HG02981 (cell line): ENCODE data around the gene CNKSR1.

Source experiments
- ATAC-seq: cut with Tn5 transposase; IDR thresholded peaks from one replicate; pipeline ENCODE4 v1.9.1; 2021; ENCODE audit warnings: mild to moderate bottlenecking, moderate library complexity; ENCODE audit not compliant: unreplicated experiment

The CNKSR1 gene

DNA sequence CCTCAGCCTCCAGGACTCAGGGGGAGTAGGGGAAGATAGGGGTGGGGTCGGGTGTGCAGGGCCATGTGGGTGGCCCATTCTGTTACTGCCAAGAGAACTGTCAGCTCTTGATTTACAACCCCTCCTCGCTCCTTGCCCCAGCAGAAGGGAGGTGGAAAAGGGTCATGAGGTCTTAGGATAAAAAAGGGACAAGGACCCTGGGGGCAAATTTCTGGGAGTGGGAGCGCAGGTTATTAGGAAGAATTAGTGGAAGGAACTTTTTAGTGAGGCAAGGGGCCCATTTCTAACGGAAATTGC, 17.6 kb upstream of the CNKSR1 start:
- no peak for ATAC-seq

DNA sequence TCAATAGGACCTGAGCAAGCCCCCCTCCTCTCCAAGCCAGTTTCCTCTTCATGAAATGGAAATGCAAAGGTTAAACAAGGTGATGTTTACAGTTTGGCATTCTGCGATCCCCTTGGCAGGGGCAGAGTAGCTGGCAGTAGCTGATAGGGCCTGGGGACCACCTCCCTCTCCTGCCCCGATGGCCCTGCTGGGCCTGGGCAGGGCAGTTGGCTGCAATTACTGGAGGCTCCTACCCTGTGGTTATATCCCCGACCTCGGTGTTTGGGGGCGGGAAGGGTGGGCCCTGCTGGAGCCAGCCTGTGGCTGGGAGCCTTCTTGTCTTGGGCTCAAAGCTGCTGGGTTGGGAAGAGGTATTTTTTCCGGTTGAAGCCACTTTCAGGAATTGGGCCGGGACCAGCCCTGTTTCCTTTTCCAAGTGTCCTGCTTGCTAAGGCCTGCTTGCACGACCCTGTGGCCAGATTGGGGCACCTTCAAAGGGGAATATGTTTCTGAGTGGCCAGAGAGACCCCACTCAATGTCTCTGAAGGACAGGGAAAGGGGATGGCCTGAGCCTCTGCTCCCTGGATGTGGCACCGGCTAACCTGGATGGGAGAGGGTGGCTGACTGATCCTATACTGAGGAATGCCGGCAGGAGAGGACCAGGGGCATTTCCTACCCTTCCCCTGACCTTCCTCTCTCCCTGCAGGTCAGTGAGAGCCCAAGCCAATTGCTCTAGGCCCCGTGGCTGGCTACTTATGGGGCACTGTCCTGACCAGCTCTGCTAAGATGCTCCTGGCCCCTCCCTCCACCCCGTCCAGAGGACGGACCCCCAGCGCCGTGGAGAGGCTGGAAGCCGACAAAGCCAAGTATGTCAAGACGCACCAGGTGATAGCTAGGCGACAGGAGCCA, 16.5 kb upstream of the CNKSR1 start:
- ATAC-seq = no peak

DNA sequence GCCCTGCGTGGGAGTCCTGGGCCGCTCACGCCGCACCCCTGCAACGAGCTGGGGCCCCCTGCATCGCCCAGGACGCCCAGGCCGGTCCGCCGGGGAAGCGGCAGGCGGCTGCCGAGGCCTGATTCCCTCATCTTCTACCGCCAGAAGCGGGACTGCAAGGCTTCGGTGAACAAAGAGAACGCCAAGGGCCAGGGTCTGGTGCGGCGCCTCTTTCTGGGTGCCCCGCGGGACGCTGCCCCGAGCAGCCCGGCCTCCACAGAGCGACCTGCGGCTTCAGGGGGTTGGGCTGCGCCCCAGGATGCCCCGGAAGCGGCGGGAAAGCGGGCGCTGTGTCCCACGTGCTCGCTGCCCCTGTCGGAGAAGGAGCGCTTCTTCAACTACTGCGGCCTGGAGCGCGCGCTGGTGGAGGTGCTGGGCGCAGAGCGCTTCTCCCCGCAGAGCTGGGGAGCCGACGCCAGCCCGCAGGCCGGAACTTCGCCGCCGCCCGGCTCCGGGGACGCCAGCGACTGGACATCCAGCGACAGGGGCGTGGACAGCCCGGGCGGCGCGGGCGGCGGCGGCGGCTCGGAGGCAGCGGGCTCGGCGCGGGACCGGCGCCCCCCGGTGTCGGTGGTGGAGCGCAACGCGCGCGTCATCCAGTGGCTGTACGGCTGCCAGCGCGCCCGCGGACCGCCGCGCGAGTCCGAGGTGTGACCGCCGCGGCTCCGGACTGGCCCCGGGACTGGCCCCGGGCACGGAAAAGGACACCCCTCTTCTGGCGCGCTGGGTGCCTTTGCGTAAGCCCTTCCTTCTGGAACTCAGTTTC, 15.7 kb upstream of the CNKSR1 start:
- no peak for ATAC-seq

DNA sequence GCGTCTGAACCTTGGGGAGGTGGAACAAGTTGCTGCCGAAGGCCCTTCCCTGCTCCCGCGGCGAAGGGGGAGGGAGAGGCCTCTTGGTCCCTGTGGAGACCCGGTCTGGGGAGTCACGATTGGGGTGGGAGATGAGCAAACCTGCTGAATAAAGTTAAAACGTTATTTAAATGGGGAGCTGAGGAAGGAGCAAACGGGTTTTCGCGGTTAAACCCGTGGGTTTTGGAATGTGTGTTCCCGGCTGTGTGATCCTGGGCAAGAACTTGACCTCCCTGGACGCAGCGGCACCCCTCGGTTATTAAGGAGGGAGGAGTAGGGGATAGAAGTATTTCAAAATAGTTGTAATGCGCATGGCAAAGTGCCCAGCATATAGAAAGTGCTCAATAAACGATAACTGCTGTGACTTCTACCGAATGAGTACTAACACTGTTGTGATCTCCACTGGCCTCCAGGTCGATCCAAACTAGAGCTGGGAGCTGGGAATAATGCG, 15.0 kb upstream of the CNKSR1 start:
- no peak for ATAC-seq

DNA sequence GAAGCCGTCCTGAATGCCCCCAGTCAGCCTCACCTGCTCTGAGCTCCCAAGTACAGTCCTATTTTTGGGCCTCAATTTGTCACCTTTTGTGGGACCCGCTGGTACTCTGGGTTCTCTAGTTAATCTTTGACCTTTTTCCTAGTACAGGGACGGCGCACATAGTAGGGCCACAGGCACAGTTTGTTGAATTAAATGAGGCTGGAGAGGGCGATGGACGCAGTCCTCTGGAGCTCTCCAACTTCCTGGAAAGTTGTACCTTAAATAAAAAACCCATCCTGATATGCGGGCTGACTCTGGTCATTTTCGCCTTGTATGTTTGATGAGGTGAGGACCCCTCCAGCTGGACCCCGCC, 13.6 kb upstream of the CNKSR1 start:
- no peak for ATAC-seq

DNA sequence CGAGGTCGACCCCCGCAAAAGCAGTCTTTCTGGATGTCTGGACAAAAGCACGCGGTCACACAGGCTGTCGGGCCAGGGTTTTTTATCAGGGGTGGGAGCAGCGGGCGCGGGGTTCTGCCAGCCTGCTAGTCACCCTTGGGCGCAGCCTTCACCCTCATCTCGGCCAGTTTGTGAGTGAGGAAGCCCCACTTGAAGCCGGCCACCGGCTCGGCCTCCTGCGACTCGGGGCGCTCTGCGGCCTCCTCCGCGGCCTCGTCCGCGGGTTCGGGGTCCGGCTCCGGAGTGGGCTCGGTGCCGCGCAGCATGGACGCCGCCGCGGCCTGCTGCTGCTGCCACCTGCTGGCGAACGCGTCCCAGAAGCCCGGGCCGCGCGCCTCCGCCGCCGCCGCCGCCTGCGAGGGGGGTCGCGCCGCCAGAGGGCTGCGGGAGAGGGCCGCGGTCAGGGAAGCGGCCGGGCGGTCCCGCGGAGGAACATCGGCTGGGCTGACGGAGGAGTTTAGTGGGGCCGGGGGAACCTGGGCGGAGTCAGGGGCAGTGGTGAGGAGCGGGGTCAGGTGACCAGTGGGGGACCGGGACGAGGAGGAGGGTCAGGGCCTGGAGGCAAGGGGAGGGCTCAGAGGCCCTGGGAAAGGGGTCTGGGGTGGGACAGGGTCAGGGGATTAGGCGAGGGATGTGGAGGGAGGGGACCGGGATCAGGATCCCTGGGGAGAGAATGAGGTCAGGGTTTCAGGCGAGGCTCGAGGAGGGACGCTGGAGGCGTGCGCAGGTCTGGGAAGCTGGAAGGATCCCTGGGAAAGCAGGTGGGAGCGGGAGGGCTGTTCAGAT, 13.0 kb upstream of the CNKSR1 start:
- ATAC-seq = no peak

DNA sequence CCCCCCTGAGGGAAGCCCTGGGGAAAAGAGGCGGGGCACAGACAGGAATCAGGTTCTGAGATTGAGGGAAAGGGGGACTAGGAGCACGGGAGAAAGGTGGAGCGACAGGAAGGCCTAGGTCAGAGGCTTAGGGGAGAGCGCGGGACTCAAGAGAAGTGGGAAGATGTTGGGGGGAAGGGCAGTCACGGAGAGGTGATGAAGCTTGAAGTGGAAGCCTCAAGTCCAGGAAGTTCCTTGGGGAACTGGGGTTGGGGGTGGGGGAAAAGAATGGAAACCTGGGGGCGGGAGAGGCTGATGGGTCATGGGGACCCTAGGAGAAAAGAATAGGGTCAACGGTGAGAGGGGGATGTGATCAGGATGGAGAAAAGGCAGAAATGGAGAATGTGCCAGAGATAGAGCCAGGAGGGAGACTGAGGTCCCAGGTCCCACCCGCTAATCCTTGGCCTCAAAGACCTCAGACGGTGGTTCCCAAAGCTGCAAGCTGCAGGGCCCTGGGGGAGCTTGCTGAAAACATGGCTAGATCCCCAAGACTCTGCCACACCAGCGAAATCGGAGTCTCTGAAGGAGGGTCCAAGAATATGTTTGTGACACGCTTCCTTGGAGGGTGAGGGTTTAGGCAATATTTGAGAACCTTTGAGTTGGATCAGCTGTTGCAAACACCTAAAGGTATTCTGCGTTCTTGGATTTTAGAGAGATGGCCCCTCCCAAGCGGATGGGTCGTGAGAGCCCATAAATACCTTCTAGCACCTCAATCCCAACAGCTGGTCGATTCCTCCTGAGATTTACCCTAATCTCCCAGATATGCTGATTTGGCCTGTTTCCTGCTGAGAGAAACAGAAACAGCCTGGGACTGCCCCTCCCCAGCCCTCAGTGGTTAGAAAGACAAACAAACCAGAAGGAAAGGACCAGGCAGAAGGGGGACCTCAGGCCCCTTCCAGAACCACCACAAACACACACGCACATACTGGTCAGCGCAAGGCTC, 12.1 kb upstream of the CNKSR1 start:
- no peak for ATAC-seq

DNA sequence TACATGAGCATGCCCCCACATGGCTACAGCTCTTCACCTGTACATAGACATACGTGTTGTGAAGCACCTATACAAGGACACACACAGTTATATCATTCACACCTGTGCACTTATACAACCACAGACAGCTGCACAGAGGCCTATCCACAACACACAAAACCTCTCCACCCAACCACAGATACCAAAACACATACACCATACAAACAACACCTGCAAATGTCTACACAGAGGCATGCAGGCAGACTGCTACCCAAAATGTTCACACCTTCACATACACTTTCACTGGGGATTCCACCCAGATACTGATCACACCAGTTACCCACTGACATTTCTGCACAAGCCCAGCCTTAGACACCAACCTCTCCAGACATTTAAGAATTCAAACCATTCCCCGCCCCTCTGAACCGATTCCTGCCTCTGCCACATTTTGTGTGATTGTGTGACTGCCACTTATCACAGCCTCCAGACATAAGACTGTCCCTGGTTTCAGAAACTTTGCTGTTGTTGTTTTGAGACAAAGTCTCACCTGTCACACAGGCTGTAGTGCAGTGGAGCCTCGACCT, 10.5 kb upstream of the CNKSR1 start:
- ATAC-seq = no peak

DNA sequence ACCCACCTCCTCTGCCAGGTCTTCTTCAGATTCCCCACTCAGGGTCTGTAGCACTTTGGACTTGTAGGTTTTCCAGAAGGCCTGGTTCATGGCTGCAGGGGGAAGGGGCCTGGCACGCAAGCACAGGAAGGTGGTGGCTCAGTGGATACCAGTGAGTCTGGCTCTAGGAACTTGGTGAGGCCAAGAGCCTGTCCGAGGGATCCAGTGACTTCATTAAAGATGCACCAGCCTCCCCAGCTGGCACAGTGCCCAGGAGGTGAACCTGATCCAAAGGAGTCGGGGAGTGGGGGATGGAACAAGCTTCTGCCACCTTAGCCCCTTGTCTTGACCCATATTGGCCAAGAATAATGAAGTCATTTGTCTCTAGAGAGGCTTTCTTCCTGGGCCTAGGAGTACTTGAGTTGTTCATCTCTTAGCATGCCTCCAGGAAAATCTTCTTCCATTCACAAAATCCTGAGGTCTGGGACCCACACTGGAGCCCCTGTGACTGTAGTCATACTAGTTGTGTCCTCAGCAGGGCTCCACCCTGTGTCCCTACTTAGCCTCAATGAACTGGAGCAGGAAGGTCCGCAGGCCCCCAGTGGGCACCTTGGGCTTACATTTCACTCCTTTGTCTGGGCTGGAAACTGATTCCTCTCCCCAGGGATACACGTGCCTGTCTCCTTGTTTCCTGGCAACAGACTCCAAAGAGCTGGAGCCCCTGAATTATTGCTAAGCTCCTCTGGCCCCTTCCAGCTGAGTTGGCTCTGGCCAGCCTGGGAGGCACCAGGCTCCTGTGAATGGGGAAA, 8.7 kb upstream of the CNKSR1 start, which contains the start of gene C1orf232:
TSS of gene C1orf232 (minus strand) at position 554 of the 788 bp plus-strand sequence. CDS start at position 90, 464 bp downstream.
- no peak for ATAC-seq

DNA sequence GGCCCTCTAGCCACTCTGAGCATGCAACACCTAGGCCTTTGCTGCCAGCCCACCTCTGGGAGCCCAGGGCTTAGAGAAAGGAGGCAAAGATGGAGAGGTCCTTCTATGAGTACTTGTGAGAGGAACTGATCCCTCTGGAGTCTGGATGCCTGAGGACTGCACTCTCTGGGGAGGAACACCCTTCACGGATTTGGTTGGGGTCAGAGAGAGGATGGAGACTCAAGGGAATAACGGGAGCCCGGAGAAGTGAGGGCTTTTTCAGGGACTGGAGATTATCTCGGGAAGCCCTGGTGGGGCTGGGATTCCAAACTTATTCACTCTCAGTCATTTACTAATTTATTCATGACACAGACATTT, 8.1 kb upstream of the CNKSR1 start:
- no peak for ATAC-seq

DNA sequence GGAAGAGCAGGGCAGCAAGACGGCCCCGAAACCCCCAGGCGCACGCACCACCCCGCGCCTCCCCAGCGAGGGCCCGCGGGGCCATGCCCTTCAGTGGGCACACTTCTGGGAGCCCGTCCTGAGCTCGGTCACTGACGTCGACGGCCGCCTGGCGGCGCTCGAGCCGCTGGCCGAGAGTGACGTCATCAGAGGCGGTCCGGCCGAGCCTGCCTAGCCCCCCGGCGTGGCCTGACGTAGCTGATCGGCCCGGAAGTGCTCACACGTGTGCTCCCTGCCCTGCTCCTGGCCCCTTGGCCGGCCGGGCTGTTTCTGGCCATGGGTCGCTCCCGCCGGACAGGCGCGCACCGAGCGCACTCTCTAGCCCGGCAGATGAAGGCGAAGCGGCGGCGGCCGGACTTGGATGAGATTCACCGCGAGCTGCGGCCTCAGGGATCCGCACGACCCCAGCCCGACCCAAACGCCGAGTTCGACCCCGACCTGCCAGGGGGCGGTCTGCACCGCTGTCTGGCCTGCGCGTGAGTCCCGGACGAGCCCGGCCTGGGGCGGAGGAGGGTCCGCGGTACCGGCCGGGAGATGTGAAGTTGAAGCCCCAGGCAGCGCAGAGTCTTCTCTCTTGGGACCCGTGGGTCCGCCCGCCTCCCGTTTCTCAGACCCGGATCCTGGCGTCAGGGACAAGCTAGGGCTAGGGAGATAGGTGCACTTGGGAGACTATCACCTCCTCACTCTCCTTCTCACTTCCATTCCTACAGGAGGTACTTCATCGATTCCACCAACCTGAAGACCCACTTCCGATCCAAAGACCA, 7.4 kb upstream of the CNKSR1 start, which contains the start of gene ZNF593:
TSS of gene ZNF593 (plus strand) at position 240 of the 803 bp plus-strand sequence. CDS start at position 316, 76 bp downstream.
- ATAC-seq = peak; percentile 91

DNA sequence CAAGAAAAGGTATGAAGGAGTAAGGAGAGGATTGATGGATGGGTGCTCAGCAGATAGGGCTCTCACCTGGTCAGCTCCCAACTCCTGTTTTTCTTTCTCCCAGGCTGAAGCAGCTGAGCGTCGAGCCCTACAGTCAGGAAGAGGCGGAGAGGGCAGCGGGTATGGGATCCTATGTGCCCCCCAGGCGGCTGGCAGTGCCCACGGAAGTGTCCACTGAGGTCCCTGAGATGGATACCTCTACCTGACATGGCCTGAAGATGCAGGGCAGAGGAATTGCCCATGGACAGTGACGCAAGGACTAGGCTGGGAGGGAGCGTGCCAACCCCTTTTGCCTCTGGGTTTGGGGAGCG, 6.8 kb upstream of the CNKSR1 start:
- no peak for ATAC-seq

DNA sequence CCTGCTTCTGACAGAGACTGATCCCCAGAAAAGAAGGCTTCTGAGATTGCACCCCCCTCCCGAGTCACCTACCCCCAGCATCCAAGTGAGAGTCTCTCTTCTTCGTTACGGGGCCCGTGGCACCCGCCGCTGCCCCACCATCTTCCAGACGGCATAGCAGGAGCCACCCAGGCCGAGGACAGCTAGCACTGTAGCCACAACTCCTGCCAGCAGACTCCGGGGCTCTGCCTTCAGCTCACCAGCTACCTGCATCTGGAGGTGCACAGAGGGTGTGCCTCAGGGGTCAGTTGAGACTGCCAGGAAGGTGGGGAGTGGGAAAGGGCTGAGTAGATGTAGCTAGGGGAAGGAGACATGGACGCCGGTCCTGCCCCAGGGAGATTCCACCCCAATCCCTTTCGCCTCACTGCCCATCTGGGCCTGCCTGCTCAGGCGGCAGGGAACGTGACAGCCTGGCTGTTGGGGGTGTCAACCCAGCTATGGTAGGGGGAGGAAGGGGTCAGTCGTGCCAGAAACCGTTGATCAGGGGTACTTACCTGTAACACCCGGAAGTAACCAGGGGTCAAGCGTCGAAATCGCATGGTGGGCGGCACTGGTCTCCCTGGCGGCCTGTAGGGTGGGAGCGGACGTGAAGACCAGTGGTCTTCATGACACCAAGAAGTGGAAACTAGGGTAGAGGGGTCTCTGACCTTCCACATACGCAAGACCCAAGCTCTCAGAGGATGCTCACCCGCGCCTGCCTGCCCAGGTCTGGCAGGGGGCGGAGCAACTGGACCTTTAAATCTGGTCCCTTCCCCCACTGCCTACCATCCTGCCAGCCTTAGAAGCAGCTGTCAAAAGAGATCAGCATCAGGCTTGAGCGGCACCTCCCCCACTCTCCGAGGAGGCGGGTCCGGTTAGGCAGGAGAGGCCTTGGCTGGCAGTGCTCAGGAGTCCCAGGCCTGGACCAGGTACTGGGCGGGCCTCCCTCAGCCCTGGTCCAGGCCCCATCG, 5.9 kb upstream of the CNKSR1 start, which contains the start of gene ZNF593OS:
TSS of gene ZNF593OS (minus strand) at position 749 of the 989 bp plus-strand sequence. CDS start at position 578, 171 bp downstream.
- no peak for ATAC-seq

DNA sequence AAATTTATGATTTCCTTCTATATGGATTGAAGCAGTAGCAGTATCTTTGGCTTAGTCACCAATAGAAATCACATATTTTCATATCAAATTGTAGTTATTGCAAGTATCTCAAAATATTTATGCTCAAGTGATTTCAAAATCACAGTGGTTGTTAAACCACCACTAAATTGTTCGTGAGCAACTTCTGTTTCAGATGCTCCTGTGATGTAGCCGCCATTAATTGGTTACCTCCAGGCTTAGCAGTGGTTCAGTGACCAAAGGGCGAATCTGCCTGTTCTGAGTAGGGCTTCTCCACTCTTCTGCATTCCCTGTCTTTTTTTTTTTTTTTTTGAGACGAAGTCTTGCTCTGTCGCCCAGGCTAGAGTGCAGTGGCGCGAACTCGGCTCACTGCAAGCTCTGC, 1.9 kb upstream of the CNKSR1 start:
- ATAC-seq = no peak

DNA sequence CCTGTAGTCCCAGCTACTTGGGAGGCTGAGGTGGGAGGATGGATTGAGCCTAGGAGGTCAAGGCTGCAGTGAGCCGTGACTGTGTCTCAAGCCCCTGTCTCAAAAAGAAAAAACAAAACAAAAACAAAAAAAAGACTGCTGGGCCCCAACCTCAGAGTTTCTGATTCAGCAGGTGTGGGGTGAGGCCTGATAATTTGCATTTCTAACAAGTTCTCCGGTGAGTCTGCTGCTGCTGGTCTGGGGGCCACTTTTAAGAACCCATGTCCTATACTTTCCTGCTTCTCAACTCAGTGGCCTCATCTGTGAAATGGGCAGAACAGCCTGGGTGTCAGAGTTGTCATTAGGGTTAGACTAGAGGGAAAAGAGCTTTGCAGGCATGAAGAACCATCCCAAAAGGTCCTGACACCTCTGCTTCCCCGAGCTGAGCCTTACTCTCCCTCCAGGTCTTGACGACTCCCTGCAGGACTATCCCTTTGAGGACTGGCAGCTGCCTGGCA, 2.8 kb downstream of the CNKSR1 start:
- ATAC-seq = no peak

DNA sequence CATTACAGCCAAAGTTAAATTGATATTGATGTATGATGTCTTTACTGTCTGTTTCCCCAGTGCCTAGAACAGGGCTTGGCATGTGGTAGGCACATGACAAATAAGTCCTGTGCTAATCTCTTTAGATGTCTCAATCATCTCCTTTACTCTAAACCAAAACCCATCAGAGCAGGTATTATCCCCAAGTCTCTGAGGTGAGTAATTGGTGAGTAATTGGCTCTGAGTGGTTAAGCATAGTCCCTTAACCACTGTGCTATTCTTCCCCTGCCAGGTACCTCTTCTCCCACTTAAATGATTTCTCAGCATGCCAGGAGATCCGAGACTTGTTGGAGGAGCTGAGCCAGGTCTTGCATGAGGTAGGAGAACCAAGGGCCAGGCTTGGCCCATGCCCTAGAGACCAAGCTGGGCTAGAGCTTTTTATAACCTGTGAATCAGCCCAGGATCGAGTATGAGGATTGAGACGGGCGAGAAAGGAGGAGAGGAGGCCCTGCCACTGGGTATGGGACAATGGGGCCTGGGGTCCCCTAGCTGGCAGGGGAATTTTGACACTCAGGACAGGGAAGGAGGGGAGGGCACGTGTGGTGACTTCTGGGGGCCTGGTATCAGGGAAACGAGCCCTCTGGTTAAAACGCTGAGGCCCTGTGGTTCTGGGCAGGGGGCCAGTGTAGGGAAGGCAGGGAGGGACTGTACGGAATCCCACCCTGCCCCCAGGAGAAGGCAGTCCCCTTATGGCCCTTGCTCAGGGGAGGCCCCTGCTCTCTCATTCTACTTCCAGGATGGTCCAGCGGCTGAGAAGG, 4.5 kb downstream of the CNKSR1 start:
- no peak for ATAC-seq
